Measurements from ENCODE around the gene SH2D1B. TPM values are rescaled to one million over a fixed set of nuclear protein-coding genes. Genes with fewer than 3 reads are reported as not detected.

Gene SH2D1B
- polyA plus RNA-seq, 1 of the 3 experiments (the other 2 are of a cell fraction), result not detected

GRCh38 chr1:162398999-162399580 lies 12.8 kb downstream of the SH2D1B start:
- no peaks in the 10 kb centered on the region for H3F3A ChIP-seq (replicated peaks; ENCODE audit: insufficient read depth)
- no peaks in the 10 kb centered on the region for H3K36me3 ChIP-seq (replicated peaks in 1 of 2; ENCODE audit: control insufficient read depth in 1 of 2, insufficient read depth in 2 of 2, low read length in 1 of 2)
- CTCF ChIA-PET, result interaction anchor here (0.6 to 2.4 kb wide), 4 partner anchors 8 to 607 kb away, joined by 3 to 7 read pairs (median 4); no protein-coding TSS in a partner anchor
- H3K9me2 ChIP-seq, result no peaks in the 10 kb centered on the region
- no peak overlapping the region for H3K4me2 ChIP-seq
- no peaks in the 10 kb centered on the region; the same call in 1 of the 2 replicates for H3K27me3 ChIP-seq (ENCODE audit: insufficient read depth)
- WGBS (ENCODE audit: low lambda C conversion rate), result 73% methylated on average over 8 of the region's 8 CpGs
- H2AFZ ChIP-seq (ENCODE audit: low read depth), result no peak overlapping the region
- no peaks in the 10 kb centered on the region; a peak in 2 of 4 replicates for H3K4me1 ChIP-seq (ENCODE audit: control insufficient read depth in 1 of 2, insufficient read depth in 2 of 2, low read depth in 1 of 2, low read length in 1 of 2)
- no peak for TF ChIP-seq REST (IDR thresholded peaks at IDR 0.05; ENCODE audit: low read depth, low read length)
- TF ChIP-seq PBX3 (IDR thresholded peaks at IDR 0.05), result no peak
- no peak for TF ChIP-seq TAF1 (IDR thresholded peaks at IDR 0.05; ENCODE audit: borderline replicate concordance, low read depth, low read length)
- TF ChIP-seq NRF1 (IDR thresholded peaks at IDR 0.05; ENCODE audit: low read depth, low read length), result no peak
- TF ChIP-seq YY1 (IDR thresholded peaks at IDR 0.05; ENCODE audit: low read depth), result no peak
- no peak for TF ChIP-seq FOSL2 (IDR thresholded peaks at IDR 0.05; ENCODE audit: borderline replicate concordance, low read depth)
- no peak for DNase-seq
- no peaks in the 10 kb centered on the region for H3K9me3 ChIP-seq
- H3K27ac ChIP-seq (ENCODE audit: low read depth in 2 of 2, low read length in 1 of 2), result no peak overlapping the region
- no peaks in the 10 kb centered on the region for H3K79me2 ChIP-seq (ENCODE audit: insufficient read depth)
- H4K20me1 ChIP-seq (ENCODE audit: insufficient read depth), result no peaks in the 10 kb centered on the region
- H3K9ac ChIP-seq, result no peak overlapping the region
- H3K4me3 ChIP-seq (ENCODE audit: low read depth in 2 of 2, low read length in 1 of 2), result no peak overlapping the region
- POLR2A ChIA-PET, result no interaction called here

- Histone ChIP-seq H3K9ac (no peak overlapping the region), H3K9me2 (no peaks in the 10 kb centered on the region), H3K4me1 (ENCODE audit: control insufficient read depth in 1 of 2, insufficient read depth in 2 of 2, low read depth in 1 of 2, low read length in 1 of 2) (no peaks in the 10 kb centered on the region; a peak in 2 of 4 replicates), H3K27me3 (ENCODE audit: insufficient read depth) (no peaks in the 10 kb centered on the region; the same call in 1 of the 2 replicates), H3K4me2 (no peak overlapping the region), H3K27ac (ENCODE audit: low read depth in 2 of 2, low read length in 1 of 2) (no peak overlapping the region), H3K9me3 (no peaks in the 10 kb centered on the region), H3K4me3 (ENCODE audit: low read depth in 2 of 2, low read length in 1 of 2) (no peak overlapping the region), H3F3A (replicated peaks; ENCODE audit: insufficient read depth) (no peaks in the 10 kb centered on the region), H2AFZ (ENCODE audit: low read depth) (no peak overlapping the region), H3K36me3 (replicated peaks in 1 of 2; ENCODE audit: control insufficient read depth in 1 of 2, insufficient read depth in 2 of 2, low read length in 1 of 2) (no peaks in the 10 kb centered on the region), H4K20me1 (ENCODE audit: insufficient read depth) (no peaks in the 10 kb centered on the region), H3K79me2 (ENCODE audit: insufficient read depth) (no peaks in the 10 kb centered on the region)
- DNase-seq, result no peak
- ChIA-PET POLR2A (no interaction called here), CTCF (interaction anchor here (1.2 to 2.1 kb wide), 2 partner anchors 60 to 342 kb away, joined by 3 to 7 read pairs; no protein-coding TSS in a partner anchor)
- TF ChIP-seq SMC3 (IDR thresholded peaks at IDR 0.05; ENCODE audit: low read depth, low read length) (no peak), FOXJ3 (CRISPR knock-in tag; IDR thresholded peaks at IDR 0.05) (no peak), TCF12 (IDR thresholded peaks at IDR 0.05) (no peak), RCOR1 (IDR thresholded peaks at IDR 0.05; ENCODE audit: low read length) (no peak), ZBTB33 (IDR thresholded peaks at IDR 0.05; ENCODE audit: borderline replicate concordance, low read depth) (no peak), USF1 (IDR thresholded peaks at IDR 0.05; ENCODE audit: borderline replicate concordance, low read depth) (no peak), SIN3A (IDR thresholded peaks at IDR 0.05; ENCODE audit: borderline replicate concordance, low read depth, low read length) (no peak), NRF1 (IDR thresholded peaks at IDR 0.05; ENCODE audit: low read depth, low read length) (no peak), RFX5 (IDR thresholded peaks at IDR 0.05; ENCODE audit: low read length) (no peak), NFIC (IDR thresholded peaks at IDR 0.05; ENCODE audit: borderline replicate concordance) (no peak), FOSL2 (IDR thresholded peaks at IDR 0.05; ENCODE audit: borderline replicate concordance, low read depth) (no peak), ELF1 (IDR thresholded peaks at IDR 0.05) (no peak)
- WGBS (ENCODE audit: low lambda C conversion rate), result 55% methylated on average over 3 of the region's 3 CpGs
These were observed 13.9 kb downstream of the SH2D1B start for GRCh38 chr1:162397943-162398560.

All from SK-N-SH (cell line).